ENCODE results near the gene KDF1. TPM values are rescaled to one million over a fixed set of nuclear protein-coding genes. Genes with fewer than 3 reads are reported as not detected.
A peak's percentile ranks its signal among the peaks of the same experiment; 100 is the strongest.

Gene KDF1
- total and polyA plus RNA-seq, 2 of the 13 experiments (the other 11 are each of a cell fraction or from before 2014, with no cell fraction given) = 1.9 to 4.9 TPM

DNA sequence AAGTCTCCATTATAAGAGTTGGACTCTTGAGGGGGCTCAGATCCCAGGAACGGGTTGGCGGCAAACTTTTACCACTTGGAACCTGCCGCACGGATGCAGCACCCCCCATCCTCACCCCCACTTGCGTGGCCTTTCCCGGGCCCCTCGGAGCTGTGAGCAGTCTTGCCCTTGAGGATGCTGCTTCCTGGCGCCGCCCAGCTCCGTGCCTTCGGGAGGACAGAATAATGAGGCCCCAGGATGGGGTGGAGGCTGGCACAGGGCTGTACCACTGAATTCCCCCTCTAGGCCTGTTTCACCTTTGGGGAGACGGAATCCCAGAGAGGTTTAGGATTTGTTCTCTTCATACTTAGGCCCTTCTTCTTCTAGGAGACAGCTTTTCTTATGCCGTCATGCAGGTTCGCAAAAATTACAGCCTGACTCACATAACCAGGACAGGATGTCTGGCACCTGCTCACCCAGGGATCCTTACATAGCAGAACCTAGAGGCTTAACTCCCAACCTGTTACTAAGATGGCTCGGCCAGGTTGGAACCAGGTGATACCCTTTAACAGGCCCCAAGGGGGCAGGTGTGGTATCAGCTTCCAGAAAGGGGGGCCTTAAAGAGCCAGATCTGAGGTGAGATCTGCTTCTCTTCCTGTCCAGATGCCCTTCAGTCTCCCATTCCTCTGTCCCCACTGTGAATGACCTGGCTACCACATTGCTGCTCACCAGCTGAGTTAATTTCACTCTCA lies 34.7 kb upstream of the KDF1 start (continued):
- TF ChIP-seq KDM6A (CRISPR knock-in tag; IDR thresholded peaks at IDR 0.05; ENCODE audit: low read depth) (no peak), NPAS2 (CRISPR knock-in tag; IDR thresholded peaks at IDR 0.05; ENCODE audit: borderline replicate concordance) (no peak), SP1 (IDR thresholded peaks at IDR 0.05) (no peak), SP1 (CRISPR knock-in tag; IDR thresholded peaks at IDR 0.05) (no peak), ZFP36L2 (CRISPR knock-in tag; IDR thresholded peaks at IDR 0.05) (no peak), RORA (CRISPR knock-in tag; IDR thresholded peaks at IDR 0.05) (no peak), SMYD3 (CRISPR knock-in tag; IDR thresholded peaks at IDR 0.05) (no peak), GTF2F1 (IDR thresholded peaks at IDR 0.05; ENCODE audit: low read length) (no peak), STAT5B (CRISPR knock-in tag; IDR thresholded peaks at IDR 0.05) (no peak), PAX8 (CRISPR knock-in tag; IDR thresholded peaks at IDR 0.05; ENCODE audit: borderline replicate concordance) (no peak), ZNF251 (CRISPR knock-in tag; IDR thresholded peaks at IDR 0.05) (no peak), ZFP36 (IDR thresholded peaks at IDR 0.05; ENCODE audit: borderline replicate concordance, low read depth, low read length, partially characterized antibody) (no peak), MAF1 (CRISPR knock-in tag; IDR thresholded peaks at IDR 0.05; ENCODE audit: borderline replicate concordance) (no peak), ZNF879 (CRISPR knock-in tag; IDR thresholded peaks at IDR 0.05) (no peak), XRCC5 (optimal IDR thresholded peaks at IDR 0.05; ENCODE audit: low read length) (no peak), FIP1L1 (IDR thresholded peaks at IDR 0.05; ENCODE audit: borderline replicate concordance, insufficient read depth, low read depth, low read length) (no peak), JUND (CRISPR knock-in tag; IDR thresholded peaks at IDR 0.05) (no peak), POLR2G (IDR thresholded peaks at IDR 0.05; ENCODE audit: low read depth, low read length) (peak; percentile 69)
- TF ChIP-seq, protein P1, sequence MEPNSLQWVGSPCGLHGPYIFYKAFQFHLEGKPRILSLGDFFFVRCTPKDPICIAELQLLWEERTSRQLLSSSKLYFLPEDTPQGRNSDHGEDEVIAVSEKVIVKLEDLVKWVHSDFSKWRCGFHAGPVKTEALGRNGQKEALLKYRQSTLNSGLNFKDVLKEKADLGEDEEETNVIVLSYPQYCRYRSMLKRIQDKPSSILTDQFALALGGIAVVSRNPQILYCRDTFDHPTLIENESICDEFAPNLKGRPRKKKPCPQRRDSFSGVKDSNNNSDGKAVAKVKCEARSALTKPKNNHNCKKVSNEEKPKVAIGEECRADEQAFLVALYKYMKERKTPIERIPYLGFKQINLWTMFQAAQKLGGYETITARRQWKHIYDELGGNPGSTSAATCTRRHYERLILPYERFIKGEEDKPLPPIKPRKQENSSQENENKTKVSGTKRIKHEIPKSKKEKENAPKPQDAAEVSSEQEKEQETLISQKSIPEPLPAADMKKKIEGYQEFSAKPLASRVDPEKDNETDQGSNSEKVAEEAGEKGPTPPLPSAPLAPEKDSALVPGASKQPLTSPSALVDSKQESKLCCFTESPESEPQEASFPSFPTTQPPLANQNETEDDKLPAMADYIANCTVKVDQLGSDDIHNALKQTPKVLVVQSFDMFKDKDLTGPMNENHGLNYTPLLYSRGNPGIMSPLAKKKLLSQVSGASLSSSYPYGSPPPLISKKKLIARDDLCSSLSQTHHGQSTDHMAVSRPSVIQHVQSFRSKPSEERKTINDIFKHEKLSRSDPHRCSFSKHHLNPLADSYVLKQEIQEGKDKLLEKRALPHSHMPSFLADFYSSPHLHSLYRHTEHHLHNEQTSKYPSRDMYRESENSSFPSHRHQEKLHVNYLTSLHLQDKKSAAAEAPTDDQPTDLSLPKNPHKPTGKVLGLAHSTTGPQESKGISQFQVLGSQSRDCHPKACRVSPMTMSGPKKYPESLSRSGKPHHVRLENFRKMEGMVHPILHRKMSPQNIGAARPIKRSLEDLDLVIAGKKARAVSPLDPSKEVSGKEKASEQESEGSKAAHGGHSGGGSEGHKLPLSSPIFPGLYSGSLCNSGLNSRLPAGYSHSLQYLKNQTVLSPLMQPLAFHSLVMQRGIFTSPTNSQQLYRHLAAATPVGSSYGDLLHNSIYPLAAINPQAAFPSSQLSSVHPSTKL (CRISPR knock-in tag; IDR thresholded peaks at IDR 0.05) = no peak
- TF ChIP-seq, protein P2, sequence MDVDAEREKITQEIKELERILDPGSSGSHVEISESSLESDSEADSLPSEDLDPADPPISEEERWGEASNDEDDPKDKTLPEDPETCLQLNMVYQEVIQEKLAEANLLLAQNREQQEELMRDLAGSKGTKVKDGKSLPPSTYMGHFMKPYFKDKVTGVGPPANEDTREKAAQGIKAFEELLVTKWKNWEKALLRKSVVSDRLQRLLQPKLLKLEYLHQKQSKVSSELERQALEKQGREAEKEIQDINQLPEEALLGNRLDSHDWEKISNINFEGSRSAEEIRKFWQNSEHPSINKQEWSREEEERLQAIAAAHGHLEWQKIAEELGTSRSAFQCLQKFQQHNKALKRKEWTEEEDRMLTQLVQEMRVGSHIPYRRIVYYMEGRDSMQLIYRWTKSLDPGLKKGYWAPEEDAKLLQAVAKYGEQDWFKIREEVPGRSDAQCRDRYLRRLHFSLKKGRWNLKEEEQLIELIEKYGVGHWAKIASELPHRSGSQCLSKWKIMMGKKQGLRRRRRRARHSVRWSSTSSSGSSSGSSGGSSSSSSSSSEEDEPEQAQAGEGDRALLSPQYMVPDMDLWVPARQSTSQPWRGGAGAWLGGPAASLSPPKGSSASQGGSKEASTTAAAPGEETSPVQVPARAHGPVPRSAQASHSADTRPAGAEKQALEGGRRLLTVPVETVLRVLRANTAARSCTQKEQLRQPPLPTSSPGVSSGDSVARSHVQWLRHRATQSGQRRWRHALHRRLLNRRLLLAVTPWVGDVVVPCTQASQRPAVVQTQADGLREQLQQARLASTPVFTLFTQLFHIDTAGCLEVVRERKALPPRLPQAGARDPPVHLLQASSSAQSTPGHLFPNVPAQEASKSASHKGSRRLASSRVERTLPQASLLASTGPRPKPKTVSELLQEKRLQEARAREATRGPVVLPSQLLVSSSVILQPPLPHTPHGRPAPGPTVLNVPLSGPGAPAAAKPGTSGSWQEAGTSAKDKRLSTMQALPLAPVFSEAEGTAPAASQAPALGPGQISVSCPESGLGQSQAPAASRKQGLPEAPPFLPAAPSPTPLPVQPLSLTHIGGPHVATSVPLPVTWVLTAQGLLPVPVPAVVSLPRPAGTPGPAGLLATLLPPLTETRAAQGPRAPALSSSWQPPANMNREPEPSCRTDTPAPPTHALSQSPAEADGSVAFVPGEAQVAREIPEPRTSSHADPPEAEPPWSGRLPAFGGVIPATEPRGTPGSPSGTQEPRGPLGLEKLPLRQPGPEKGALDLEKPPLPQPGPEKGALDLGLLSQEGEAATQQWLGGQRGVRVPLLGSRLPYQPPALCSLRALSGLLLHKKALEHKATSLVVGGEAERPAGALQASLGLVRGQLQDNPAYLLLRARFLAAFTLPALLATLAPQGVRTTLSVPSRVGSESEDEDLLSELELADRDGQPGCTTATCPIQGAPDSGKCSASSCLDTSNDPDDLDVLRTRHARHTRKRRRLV (CRISPR knock-in tag; IDR thresholded peaks at IDR 0.05) = no peak
